HS-27A (cell line): ENCODE measurements around the gene FNTB.

Experiments used
- DNase-seq: peaks from one replicate; pipeline ENCODE4 v3.0.0-alpha.2; 2012; ENCODE audit warnings: low read depth, missing footprints

FNTB gene

DNA sequence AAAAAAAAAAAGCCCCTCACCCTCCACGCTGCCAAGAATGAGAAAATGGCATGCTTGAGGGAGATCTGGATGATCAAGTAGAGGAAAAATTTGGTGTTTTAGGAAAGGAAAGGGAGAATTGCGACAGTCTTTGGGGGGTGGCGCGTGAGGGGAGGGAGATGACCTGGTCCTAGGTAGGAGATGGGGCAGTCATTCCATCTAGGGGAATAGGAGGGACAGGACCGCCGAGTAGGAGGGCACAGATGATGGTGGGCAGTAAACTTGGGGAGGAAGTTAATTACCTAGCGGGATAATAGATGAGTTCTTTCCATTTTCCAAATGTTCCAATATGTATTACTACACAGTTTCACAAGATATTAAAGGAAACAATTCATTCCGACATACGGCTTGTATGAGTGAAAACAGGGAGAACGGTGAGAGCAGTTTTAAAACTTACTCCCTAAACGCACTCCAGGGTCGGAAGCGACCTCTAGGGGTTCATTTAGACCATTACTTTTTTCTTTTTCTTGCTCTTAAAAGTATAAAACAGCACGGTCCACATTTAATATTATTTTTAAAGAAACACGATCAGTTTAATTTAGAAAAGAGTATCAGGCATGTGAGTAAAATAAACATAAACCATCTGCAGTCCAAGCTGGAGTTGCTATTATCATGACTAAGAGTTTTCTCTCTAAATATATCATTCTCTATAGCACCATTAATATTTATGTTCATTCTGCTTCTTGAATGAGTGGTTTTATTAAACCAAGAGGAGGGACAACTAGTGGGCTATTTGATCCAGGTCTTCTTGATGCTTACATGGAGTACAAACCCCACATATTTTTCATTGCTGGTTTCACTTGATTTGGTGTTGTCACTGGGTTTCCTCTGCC, 3.0 kb upstream of the FNTB start:
- no peak for DNase-seq

DNA sequence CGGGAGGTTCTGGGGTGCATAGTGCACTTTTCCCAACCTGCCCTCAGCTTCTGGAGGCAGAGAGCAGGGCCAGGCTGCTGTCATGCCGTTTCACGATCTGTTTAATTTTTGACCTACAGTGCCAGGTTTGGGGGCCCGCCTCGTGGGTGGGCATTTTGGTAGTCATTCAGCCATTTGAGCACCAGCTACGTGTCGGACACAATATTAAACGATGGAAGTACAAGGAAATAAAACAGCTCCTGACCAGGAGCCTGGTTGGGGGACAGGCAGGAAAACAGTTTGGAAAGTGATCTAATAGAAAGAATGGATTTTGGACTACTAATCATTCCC, 708 bp downstream of the FNTB start:
- DNase-seq: no peak

DNA sequence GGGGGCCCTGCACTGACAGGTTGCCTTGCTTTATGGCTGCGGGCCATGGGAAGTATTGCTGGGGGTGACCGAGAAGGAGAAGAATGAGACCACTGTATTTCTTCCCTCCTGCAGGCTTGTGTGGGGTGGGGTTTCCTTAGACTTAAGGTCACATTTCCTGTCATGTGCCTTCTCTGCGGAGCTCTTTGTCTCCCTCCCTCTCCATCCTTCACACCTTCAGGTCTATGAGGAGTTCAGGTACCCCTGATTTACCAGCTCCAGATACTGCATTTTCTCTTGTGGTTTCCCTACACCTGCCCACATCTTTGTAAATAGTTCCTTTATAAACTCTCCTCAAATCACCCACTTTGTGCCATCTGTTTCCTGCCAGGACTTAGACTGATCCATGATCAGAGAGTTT, 3.6 kb downstream of the FNTB start:
- no peak for DNase-seq

DNA sequence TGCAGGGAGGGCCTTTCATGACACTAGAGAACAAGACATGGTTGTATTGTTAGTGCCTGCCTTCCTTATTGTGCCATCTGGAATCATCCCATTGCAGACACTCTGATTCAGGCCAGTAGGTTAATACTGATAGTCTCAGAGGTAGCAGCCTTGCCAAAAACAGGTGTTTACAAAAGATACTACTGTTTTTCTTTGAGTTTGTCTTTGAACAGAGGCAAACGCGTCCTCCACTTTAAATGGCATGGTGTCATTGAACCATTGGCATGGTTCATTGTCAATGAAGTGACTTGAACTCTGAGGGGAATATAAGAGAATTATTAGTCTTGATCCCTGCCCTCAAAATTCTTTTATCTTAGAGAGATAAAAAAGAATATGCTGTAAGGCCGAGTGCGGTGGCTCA, 4.2 kb downstream of the FNTB start:
- no peak for DNase-seq

DNA sequence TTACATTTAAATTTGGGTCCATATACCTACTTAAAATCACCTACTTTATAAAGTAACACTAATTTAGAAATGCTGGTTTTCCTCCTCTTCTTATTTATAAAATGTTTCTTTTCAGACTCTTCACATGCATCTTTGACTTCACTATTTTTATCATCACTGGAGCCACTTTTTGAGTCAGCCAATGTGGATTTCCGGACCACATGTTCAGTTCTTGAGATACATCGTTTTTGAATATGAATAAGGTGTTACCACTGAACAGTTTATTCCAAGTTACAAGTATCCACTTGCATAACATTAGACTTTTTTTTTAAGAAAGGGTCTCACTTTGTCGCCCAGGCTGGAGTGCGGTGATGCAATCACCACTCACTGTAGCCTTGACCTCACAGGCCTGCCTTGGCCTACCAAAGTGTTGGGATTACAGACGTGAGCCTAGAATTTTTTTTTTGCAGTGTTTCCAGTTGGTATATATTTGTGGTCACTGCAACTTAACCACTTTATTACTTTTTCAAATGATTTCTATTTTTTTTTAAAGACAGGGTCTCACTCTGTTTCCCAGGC, 5.7 kb downstream of the FNTB start:
- DNase-seq: no peak

DNA sequence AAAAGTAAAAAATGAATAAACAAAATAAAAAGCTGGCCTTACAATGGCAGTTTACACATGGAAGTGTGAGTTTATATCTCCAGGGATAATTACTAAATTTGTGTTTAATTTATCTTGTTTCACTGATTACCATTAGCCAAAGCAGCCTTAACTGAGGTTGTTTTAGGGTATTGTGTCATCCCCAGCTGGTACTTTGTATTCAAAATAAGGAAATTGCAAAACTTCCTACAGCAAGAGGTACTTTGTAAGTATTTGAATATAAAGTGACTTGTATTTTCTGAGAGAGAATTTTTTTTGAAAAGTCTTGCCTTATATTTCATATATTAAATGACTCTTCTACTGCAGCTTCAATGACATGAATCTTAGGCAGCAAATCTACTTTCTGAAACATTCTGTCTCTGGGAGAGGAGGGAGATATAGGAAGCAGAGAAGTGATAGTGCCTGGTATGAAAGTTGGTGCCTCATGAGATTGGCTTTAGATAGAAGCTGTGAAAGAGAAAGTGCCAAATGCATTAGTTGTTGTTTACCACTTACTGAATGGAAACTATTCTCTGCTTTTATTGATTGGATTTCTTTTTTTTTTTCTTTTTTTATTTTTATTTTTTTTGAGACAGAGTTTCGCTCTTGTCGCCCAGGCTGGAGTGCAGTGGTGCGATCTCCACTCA, 6.7 kb downstream of the FNTB start:
- DNase-seq: no peak

DNA sequence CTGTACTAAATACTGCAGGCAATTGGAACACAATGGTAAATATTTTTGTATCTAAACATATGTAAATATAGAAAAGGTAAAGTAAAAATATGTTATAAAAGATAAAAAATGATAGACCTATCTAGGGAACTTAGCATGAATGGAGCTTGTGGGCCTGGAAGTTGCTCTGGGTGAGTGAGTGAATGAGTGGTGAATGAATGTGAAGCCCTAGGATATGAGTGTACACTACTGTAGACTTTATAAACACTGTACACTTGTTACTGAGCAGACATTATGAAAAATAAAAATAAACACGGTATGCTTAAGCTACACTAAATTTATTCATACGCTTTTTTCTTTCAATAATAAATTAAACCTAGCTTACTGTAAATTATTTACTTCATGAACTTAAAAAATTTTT, 7.8 kb downstream of the FNTB start:
- no peak for DNase-seq

DNA sequence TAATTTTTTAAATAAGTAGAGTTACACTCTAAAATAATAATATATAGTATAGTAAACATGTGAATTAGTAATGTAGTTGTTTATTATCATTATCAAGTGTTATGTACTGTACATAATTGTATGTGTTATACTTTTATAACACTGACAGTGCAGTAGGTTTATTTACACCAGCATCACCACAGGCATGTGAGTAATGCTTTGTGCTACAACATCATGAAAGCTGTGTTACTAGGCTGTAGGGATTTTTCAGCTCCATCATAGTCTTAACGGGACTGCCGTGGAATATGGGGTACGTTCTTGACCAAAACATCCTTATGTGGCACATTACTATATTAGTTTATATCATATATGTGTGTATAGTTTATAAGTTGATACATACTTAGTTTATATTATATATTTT, 8.6 kb downstream of the FNTB start:
- DNase-seq: no peak

DNA sequence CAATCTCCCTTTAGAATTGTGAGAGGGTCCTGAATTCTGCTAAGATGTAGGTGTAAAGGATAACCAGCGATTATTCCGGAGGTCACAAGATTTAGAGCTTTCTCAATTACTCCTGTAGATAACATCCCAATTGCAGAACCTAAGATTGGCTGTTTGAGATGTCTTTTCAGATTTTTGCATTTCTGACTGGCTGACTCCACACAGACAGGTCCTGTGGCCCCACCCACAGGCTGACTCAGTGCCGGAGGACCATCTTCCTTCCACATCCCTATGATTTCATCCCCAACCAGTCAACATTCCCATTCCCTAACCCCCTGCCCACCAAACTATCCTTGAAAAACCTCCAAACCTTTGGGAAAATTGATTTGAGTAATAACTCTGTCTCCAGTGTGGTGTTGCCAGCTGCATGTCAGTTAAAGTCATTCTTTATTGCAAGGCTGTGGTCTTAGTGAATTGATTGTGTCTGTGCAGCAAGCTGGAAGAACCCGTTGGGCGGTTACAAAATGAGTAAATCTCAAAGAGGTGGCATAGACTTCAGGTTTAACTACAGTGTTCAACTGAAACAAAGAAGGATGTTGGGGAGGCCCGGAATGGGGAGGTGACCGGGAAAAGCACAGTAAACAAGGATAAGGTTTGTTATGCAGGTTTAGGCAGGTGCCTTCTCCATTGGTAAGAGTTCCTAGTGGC, 10.6 kb downstream of the FNTB start:
- DNase-seq: no peak

DNA sequence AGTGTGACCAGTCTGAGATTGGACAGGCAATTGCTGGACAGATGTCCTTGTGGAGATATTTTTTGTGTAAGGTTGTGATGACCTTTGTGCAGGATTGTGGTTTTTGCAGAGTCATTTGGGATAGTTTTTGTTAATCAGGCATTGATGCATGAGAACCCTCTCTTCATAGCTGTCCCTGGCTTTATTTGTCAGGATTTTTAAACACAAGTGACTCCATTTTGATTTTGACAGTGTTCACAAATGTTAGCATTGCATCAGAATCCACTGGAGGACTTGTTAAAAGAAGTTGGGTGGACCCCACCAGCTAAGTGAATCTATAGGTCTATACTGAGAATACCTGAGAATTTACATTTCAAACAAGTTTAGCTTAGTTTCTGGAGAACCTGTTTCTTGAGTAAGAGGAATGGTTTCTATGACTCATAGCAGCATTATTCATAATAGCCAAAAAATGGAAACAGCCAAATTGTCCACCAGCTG, 11.8 kb downstream of the FNTB start:
- DNase-seq: no peak

DNA sequence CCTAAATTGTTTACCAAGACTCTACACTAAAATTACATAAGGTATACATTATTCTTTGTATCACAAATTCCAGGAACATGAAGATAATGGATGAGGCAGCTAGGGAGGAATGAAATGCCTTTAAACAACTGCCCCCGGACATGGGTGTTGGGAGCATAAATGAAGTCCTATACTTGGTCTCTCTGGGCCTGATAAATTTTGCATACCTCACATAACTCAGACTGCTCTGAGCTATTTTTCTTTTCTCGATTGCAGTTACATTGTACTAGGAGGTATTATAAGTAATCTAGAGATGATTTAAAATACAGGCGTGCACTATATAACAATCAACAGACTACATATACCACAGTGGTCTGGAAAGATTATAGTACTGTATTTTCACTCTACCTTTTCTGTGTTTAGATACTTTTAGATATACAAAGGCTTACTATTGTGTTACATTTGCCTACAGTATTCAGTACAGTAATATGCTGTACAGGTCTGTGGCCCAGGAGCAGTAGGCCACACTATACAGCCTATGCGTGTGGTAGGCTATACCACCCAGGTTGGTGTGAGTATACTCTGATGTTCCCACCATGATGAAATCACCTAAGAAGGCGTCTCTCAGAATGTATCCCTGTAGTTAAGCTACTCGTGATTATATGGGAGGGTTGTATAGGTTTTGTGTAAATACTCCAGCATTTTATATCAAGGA, 14.3 kb downstream of the FNTB start:
- DNase-seq: no peak

DNA sequence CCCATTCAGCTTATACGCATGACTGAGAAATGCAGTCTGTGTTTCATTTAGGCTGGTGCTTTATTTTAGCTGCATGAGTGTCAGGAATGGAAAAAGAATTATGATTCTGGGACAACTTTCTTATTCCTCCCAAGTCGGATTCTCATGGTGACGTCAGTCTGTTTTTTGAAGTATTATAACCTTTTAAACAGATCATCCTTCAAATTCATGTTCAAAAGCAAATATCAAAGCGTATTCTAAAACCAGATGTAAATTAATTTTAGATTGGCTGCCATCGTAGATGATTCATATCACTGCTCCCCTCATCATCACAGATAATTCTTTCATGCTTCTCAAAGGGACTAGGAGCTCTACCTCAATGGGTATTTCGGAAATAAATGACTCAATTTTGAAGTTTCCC, 15.0 kb downstream of the FNTB start:
- no peak for DNase-seq

DNA sequence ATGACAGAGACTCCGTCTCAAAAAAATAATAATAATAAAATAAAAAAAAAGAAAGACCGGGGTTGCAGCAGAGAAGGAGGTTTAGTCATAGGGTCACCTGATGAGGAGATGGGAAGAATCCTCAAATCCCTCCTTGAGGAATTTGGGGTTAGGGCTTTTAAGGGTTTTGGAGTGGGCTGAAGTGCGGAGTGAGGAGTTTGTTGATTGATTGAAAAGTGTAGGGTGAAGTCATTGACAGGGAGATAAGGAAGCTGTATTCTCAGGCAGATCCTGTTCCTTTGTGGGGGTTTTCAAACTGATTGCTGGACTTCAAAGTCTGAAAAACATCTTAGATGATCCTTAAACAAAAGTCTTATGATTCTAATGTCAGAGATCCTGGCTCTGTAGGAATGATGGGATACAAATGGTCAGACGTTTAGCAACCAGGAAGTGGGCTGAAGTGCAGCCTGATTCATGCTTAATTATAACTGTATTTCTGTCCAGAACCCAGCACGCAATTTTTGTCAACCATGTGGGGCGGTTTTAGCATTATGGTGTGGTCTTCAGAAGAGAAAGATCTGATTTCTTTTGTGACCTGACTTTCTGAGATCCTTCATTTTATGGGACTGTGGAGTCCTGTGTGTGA, 16.0 kb downstream of the FNTB start:
- DNase-seq: no peak

DNA sequence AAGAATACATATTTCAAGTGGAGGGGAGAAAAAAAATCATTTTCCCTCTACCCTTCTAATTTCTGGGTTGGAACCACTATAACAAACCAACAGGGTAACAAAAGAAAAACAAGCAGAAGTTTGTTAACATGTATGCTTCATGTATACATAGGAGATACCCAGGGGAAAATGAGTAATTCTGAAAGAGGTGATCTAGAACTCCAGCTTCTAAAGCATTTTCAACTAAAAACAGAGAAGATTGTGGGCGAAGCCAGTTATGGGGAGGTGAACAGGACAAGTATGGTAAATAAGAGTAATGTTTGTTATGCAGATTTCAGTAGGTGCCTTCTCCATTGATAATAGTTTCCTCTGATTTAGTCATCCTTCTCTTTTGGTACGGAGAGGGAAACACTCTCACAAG, 16.7 kb downstream of the FNTB start:
- DNase-seq: no peak

DNA sequence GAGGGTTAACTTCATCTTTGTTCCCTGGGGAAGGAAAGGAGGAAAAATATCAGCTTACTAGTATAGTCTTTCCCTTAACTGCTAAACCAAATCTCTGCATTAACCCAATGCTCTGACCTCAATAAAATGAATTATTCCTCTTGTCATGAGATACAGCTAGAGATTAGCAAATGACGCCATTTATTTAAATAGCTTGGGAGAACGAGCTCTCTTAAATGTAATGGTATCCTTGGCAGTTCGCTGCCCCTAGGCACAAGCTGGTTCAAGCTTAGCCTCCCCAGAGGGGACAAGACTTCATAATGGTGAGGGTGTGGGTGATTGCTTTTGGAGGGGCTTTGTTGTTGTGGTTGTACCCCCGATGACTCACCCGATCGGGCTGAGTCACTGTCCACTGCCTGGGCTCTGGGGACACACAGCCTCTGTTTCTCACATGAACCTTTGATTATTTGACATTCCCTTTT, 19.6 kb downstream of the FNTB start:
- no peak for DNase-seq

DNA sequence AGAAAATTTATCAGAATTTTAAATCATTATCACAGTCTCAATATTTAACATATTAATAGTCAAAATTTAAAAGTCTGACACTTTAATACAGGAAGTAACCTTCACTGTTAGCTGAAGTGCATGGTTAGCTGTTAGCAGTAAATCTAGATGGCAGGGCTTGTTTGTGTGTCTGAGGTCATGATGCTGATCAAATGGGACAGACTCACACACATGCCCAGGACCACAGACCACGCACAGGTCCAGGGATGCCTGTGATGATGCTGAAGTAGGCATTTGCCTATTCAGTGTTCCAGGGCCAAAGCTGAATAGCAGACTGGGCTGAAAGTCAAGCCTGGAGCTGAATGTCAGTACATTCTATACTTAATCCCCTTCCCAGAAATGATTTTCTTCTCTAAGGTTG, 20.5 kb downstream of the FNTB start:
- no peak for DNase-seq

DNA sequence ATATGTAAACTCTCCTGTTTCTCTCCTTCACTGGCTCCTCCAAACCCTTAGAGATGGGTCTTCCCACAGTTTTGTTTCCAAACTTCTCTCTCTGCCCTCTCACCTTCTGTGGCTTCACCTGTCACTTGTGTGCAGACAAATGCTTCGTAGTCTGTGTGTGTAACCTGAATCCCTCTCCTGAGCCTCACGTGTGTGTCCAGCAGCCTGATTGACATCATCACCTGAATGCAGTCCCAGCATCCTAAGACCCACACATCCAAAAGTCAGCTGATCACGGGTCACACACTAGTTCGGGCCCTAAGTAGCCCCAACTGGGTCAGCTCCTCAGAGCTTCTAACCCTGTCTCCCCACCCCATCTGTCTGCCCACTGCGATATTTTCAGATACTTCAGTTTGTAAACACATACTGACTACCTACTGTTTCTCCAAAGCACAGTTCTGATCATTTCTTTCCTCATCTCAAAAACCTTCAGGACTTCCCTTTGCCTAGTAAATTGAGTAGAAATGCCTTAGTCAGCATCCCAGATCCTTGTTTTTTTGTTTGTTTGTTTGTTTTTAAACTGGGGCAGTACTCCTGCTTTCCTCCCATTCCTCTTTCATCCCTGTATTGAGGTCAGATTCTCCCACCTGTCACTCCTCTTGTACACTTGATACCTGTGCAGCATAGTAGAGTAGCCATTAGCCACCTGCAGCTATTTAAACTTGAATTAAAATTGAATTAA, 23.7 kb downstream of the FNTB start:
- DNase-seq: no peak

DNA sequence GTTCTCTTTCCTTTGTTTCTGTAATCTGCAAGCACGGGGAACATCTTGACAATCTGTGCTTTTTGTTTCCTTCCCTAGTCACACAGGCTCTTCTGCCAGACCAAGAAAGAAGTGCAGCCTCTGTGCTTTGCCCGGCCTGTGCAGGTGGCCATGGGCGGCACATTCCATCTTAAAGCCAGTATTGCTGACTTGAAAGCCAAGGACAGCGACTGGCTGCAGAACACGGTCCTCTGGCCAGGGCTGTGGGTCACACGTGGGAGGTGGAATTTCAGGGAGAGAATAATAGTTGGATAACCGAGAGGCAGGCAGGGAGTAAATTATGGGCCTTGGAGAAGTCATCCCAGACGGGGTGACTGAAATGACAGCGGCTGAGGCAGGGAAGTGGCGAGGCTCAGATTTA, 24.8 kb downstream of the FNTB start:
- DNase-seq: no peak

DNA sequence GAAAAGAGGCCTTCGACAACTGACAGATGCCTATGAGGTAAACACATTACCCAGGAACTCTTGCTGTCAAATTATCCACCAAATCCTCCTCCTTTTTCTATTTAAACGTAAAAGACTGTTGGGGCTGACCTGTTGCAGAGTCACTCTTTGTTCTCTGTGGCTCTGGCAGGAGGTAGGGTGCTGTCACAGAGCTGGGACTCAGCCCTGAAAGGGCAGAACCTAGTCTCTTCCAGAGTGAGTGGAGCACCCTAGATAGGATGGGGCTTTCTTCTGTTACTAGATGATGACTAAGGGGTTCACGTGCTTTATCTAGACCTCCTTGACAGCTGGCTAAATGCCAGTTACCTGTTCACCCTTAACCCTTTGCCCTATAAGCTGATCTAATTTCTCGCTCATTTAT, 25.7 kb downstream of the FNTB start:
- no peak for DNase-seq

DNA sequence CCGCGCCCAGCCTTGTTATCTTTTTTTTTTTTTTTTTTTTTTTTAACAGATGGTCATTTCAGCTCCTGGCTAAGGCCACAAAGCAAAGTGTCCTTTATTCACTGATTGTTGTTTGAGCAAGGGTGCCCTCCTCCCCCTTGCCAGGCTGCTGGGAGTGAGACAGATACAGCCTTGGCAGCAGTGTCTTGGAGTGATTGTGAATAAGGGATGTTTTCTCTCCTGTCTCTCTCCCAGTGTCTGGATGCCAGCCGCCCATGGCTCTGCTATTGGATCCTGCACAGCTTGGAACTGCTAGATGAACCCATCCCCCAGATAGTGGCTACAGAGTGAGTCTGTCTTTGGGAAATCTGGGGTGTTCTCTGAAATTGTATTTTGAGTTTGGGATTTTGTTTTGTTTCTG, 28.7 kb downstream of the FNTB start:
- no peak for DNase-seq

DNA sequence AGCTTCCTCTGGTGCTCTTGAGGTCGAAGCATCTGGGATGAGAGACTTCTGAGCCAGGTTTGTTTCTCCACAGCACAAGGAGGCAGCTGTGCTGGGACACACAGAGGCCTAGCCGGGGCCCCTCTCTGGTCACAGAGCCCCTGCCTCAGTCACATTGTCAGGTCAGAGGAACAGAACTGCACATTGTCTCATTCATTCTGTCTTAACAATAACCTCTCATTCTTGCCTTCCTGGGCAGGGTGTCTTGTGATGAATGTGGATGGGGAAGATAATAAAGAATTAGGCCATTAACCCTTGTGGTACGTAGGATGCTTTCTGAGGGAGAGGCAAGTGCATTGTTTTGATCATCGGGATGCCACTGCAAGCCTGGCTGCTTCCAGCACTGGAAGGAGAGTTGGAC, 29.8 kb downstream of the FNTB start:
- no peak for DNase-seq
